K562 (cell line): Measurements from ENCODE around the gene U2SURP. TPM values are rescaled to one million over a fixed set of nuclear protein-coding genes. Genes with fewer than 3 reads are reported as not detected.

ENCODE experiments used
- ATAC-seq: fragments of 200-7000 bp; cut with Tn5 transposase; 3 replicates; pipeline ENCODE4 v1.9.1; 2020; ENCODE audit warnings: moderate library complexity
- BruUV-seq: library from RNA; stranded (reverse); fragments of 400-500 nt; replicated peaks from 2 replicates; lab custom pipeline; 2021; lab: Mats Ljungman, UMichigan
- CTCF ChIA-PET: fragments of 300-600 bp; formaldehyde crosslinking; extraction: SDS; loops from one replicate; lab custom pipeline; 2021; ENCODE audit warnings: low intra/inter-chr PET ratio; lab: Yijun Ruan, JAX
- POLR2A ChIA-PET: fragments of 300-600, 350-650 bp; sonication (Branson Sonifier 250); formaldehyde crosslinking; extraction: SDS; loops from one replicate; lab custom pipeline; 2021; ENCODE audit warnings: antibody characterized with exemption, inconsistent platforms; lab: Yijun Ruan, JAX
- DNase-seq, 4 experiments: peaks; one replicate each; pipeline versions ENCODE4 v3.0.0 to v3.0.0-alpha.2; 2011 to 2018; ENCODE audit warnings: low spot score in 3 of 4, mixed read lengths in 3 of 4; ENCODE audit errors: extremely low read depth in 1 of 4
- FAIRE-seq: peaks from 2 replicates; lab custom pipeline; 2011; peaks lifted over from hg19 to GRCh38; lab: Jason Lieb, UNC
- H2AFZ ChIP-seq: 2 replicates; pipeline ENCODE4 v1.6.0; 2011; ENCODE audit warnings: low read depth, low read length, control low read depth, inconsistent platforms
- H3K27ac ChIP-seq: fragments of 200-600 bp; 3 replicates; pipeline ENCODE4 v1.8.0; 2011; ENCODE audit warnings: low read depth, mild to moderate bottlenecking, control low read depth, inconsistent platforms, low read length, moderate library complexity, mixed read lengths; ENCODE audit errors: extremely low read depth
- H3K27me3 ChIP-seq, 2 experiments: fragments of 300-600 bp in 1 of 2; 2 replicates in 1 of 2; 3 replicates in 1 of 2; pipeline versions ENCODE4 v1.6.0 to v1.8.0; 2011; ENCODE audit warnings: inconsistent platforms in 2 of 2, low read length in 2 of 2, mild to moderate bottlenecking in 1 of 2, mixed read lengths in 1 of 2, moderate library complexity in 1 of 2; ENCODE audit not compliant: control insufficient read depth in 2 of 2, insufficient read depth in 2 of 2
- H3K36me3 ChIP-seq: fragments of 300-600 bp; 3 replicates; pipeline ENCODE4 v1.8.0; 2011; ENCODE audit warnings: mild to moderate bottlenecking, low read length, inconsistent platforms; ENCODE audit not compliant: control insufficient read depth, insufficient read depth
- H3K4me1 ChIP-seq, 2 experiments: fragments of 200-600 bp in 1 of 2; replicated peaks in 1 of 2; 2 replicates in 1 of 2; 3 replicates in 1 of 2; pipeline versions ENCODE4 v1.5.1 to v1.8.0; 2011; ENCODE audit warnings: inconsistent platforms in 2 of 2, low read length in 2 of 2, mild to moderate bottlenecking in 1 of 2, mixed read lengths in 1 of 2, moderate library complexity in 1 of 2; ENCODE audit not compliant: control insufficient read depth in 2 of 2, insufficient read depth in 2 of 2
- H3K4me2 ChIP-seq: 2 replicates; pipeline ENCODE4 v1.6.1; 2011; ENCODE audit warnings: low read length, control low read depth, inconsistent platforms, mixed read lengths; ENCODE audit not compliant: insufficient read depth
- H3K4me3 ChIP-seq: fragments of 200-600 bp; sonication (generic), shearing (Covaris generic); 2 replicates; pipeline ENCODE4 v1.5.1; 2016; ENCODE audit warnings: control low read depth, inconsistent platforms
- H3K79me2 ChIP-seq: fragments of 200-600 bp; 3 replicates; pipeline ENCODE4 v1.8.0; 2011; ENCODE audit warnings: low read length, inconsistent platforms; ENCODE audit not compliant: control insufficient read depth, insufficient read depth
- H3K9ac ChIP-seq, 2 experiments: 2 replicates each; pipeline versions ENCODE4 v1.6.0 to v1.6.1; 2011; ENCODE audit warnings: low read depth in 2 of 2, low read length in 2 of 2, control low read depth in 1 of 2, inconsistent platforms in 1 of 2, mild to moderate bottlenecking in 1 of 2, mixed read lengths in 1 of 2; ENCODE audit not compliant: insufficient read depth in 1 of 2
- H3K9me1 ChIP-seq: one replicate; pipeline ENCODE4 v1.6.0; 2011; ENCODE audit warnings: inconsistent platforms, mild to moderate bottlenecking, low read length, moderate library complexity; ENCODE audit not compliant: control insufficient read depth, insufficient read depth
- H3K9me3 ChIP-seq: replicated peaks from 2 replicates; pipeline ENCODE4 v1.5.1; 2011; ENCODE audit warnings: low read depth, low read length, inconsistent platforms; ENCODE audit not compliant: control insufficient read depth, insufficient read depth
- H4K20me1 ChIP-seq: replicated peaks from 2 replicates; pipeline ENCODE4 v1.6.1; 2011; ENCODE audit warnings: low read length, inconsistent platforms, mixed read lengths; ENCODE audit not compliant: control insufficient read depth, insufficient read depth
- ARID2 ChIP-seq: fragments of 450-650 bp; IDR thresholded peaks from 2 replicates; pipeline ENCODE4 v1.6.1; 2017; ENCODE audit warnings: antibody characterized with exemption, mild to moderate bottlenecking
- CREB3 ChIP-seq: fragments of 450-650 bp; conservative IDR thresholded peaks from 2 replicates; pipeline ENCODE4 v1.6.1; 2016; ENCODE audit warnings: missing genetic modification characterization, low read depth, mild to moderate bottlenecking, missing compliant biosample characterization, moderate library complexity
- E2F8 ChIP-seq: fragments of 450-650 bp; IDR thresholded peaks from 2 replicates; pipeline ENCODE4 v1.7.1; 2018; ENCODE audit warnings: mild to moderate bottlenecking, low read depth; ENCODE audit not compliant: partially characterized antibody
- ESRRB ChIP-seq: fragments of 250-450 bp; sonication (Bioruptor Pico); IDR thresholded peaks from 2 replicates; pipeline ENCODE4 v1.5.0; 2020; ENCODE audit warnings: mild to moderate bottlenecking, moderate library complexity, borderline replicate concordance
- KDM1A ChIP-seq, 2 experiments: fragments of 450-650 bp; IDR thresholded peaks; 2 replicates each; pipeline ENCODE4 v1.6.1; 2016; ENCODE audit warnings: mild to moderate bottlenecking in 2 of 2
- RBM25 ChIP-seq: fragments of 200-400 bp; formaldehyde crosslinking; IDR thresholded peaks from 2 replicates; pipeline ENCODE4 v1.6.1; 2018; ENCODE audit warnings: low read length, low read depth, moderate library complexity; ENCODE audit not compliant: severe bottlenecking
- RCOR1 ChIP-seq, 2 experiments: IDR thresholded peaks; 2 replicates each; pipeline ENCODE4 v1.6.1; 2012; ENCODE audit warnings: low read depth in 2 of 2, low read length in 2 of 2, borderline replicate concordance in 1 of 2, improper control_type of control experiment in 1 of 2
- SNIP1 ChIP-seq: fragments of 450-650 bp; IDR thresholded peaks from 2 replicates; pipeline ENCODE4 v1.7.1; 2017; ENCODE audit warnings: low read depth, mild to moderate bottlenecking
- TARDBP ChIP-seq: fragments of 450-650 bp; IDR thresholded peaks from 2 replicates; pipeline ENCODE4 v1.6.1; 2016
- TCF7 ChIP-seq: sonication (generic); IDR thresholded peaks from 2 replicates; pipeline ENCODE4 v1.6.1; 2016; ENCODE audit warnings: antibody characterized with exemption, borderline replicate concordance
- ZNF518B ChIP-seq: fragments of 250-450 bp; sonication (Bioruptor Pico); IDR thresholded peaks from 2 replicates; pipeline ENCODE4 v1.5.0; 2021; ENCODE audit warnings: mild to moderate bottlenecking, moderate library complexity
- WGBS: fragments of 100-300 bp; shearing (Covaris generic); methylation state at CpG from one replicate; pipeline ENCODE4 v1.1.6; 2016; ENCODE audit warnings: low coverage, mixed read lengths; ENCODE audit not compliant: insufficient coverage; ENCODE audit errors: missing lambda C conversion rate; 5-methylcytosine and 5-hydroxymethylcytosine counted together
- in situ Hi-C: fragments of 300-500 bp; cut with MboI; formaldehyde crosslinking; loops from 4 replicates; pipeline ENCODE4 v1.15.0; 2018; ENCODE audit warnings: inconsistent platforms, mixed read lengths
- intact Hi-C: fragments of 100-400 bp; cut with micrococcal nuclease; formaldehyde crosslinking; loops from 2 replicates; pipeline ENCODE4 v1.14.2; 2022
- polyA plus RNA-seq, 8 experiments: library from polyadenylated mRNA; depleted of rRNA in 4 of 8; stranded (reverse) in 5 of 8; unstranded in 3 of 8; fragments of >200 nt; fragmentation: Nextera tagmentation in 2 of 8; fragmentation: Illumina TruSeq in 1 of 8; extraction: Ambion mirVana in 2 of 8; extraction: Trizol in 1 of 8; gene quantifications; 2 replicates each; pipeline versions ENCODE4 v1.2.1 to v1.2.3, GENCODE V29; 2011 to 2014; ENCODE audit warnings: inconsistent platforms in 1 of 8, missing spikeins in 1 of 8
- total RNA-seq, 7 experiments: library from RNA; depleted of rRNA in 6 of 7; stranded (reverse); fragments of >200 nt in 6 of 7; fragmentation: Illumina TruSeq in 2 of 7; extraction: Trizol in 2 of 7; gene quantifications; 2 replicates each; pipeline versions ENCODE4 v1.2.1 to v1.2.3, GENCODE V29; 2011 to 2021; ENCODE audit warnings: low replicate concordance in 1 of 7

Gene U2SURP
- total and polyA plus RNA-seq, 9 of the 15 experiments (the other 6 are each of a cell fraction or from before 2014, with no cell fraction given), result 128 to 322 (median 191) TPM

- ChIA-PET POLR2A (interaction anchor here (1.7 kb wide), 1 partner anchor 15 kb away, joined by 3 read pairs; no protein-coding TSS in a partner anchor), CTCF (no interaction called here)
- no peak overlapping the region for H2AFZ ChIP-seq
- ATAC-seq (no peak), DNase-seq (no peak), FAIRE-seq (no peak)
- in situ Hi-C loops (no loop called here), intact Hi-C loops (no loop called here)
- no peak overlapping the region for H3K4me2 ChIP-seq
- peaks cover 19% of the 10 kb centered on the region; the same call in 2 of the 3 replicates for H3K79me2 ChIP-seq
- no peak overlapping the region for H3K27ac ChIP-seq
- no peaks in the 10 kb centered on the region for H3K4me1 ChIP-seq
- no peaks in the 10 kb centered on the region for H4K20me1 ChIP-seq
- WGBS, result 97% methylated on average over 4 of the region's 4 CpGs
- peaks cover 99% of the 10 kb centered on the region for H3K36me3 ChIP-seq
- no peaks in the 10 kb centered on the region for H3K27me3 ChIP-seq
- no peak overlapping the region for H3K4me3 ChIP-seq
- no peaks in the 10 kb centered on the region for H3K9me3 ChIP-seq
- no peak overlapping the region for H3K9ac ChIP-seq
- no peaks in the 10 kb centered on the region for H3K9me1 ChIP-seq
- BruUV-seq, result no TSS peak
- TF ChIP-seq RCOR1 (IDR thresholded peaks at IDR 0.05; ENCODE audit: borderline replicate concordance in 1 of 2, low read depth in 2 of 2, low read length in 2 of 2) (no peak), ESRRB (CRISPR knock-in tag) (no peak), ZNF518B (CRISPR knock-in tag) (no peak), TARDBP (no peak), CREB3 (tag) (no peak), TCF7 (no peak), KDM1A (IDR thresholded peaks at IDR 0.05) (no peak), SNIP1 (no peak), E2F8 (no peak), ARID2 (no peak), RBM25 (no peak)
Measured at GRCh38 chr3:143024351-143024960, 23.1 kb downstream of the U2SURP start.
